KMS-11 (cell line): ENCODE data around the gene C9orf78.

Experiments used
- H2AFZ ChIP-seq: fragments of 200-600 bp; sonication (generic); 2 replicates; pipeline ENCODE4 v1.6.1; 2016; ENCODE audit warnings: antibody characterized with exemption, mixed run types, low read depth
- H3K27ac ChIP-seq: fragments of 200-600 bp; sonication (generic); 2 replicates; pipeline ENCODE4 v1.6.1; 2016; ENCODE audit warnings: mild to moderate bottlenecking, mixed run types
- H3K27me3 ChIP-seq: fragments of 200-600 bp; sonication (generic); 2 replicates; pipeline ENCODE4 v1.6.1; 2017; ENCODE audit warnings: mild to moderate bottlenecking, low read depth, mixed run types, moderate library complexity; ENCODE audit not compliant: insufficient read depth
- H3K36me3 ChIP-seq: fragments of 200-600 bp; sonication (generic); 2 replicates; pipeline ENCODE4 v1.6.1; 2017; ENCODE audit warnings: mild to moderate bottlenecking, mixed run types; ENCODE audit not compliant: insufficient read depth
- H3K4me1 ChIP-seq: fragments of 200-600 bp; sonication (generic); 2 replicates; pipeline ENCODE4 v1.6.1; 2016; ENCODE audit warnings: mild to moderate bottlenecking, low read depth, mixed run types; ENCODE audit not compliant: poor library complexity, severe bottlenecking
- H3K4me2 ChIP-seq: fragments of 200-600 bp; sonication (generic); 2 replicates; pipeline ENCODE4 v1.7.0; 2016; ENCODE audit warnings: mild to moderate bottlenecking, mixed run types
- H3K4me3 ChIP-seq: fragments of 200-600 bp; sonication (generic); IDR thresholded peaks from 2 replicates; pipeline ENCODE4 v1.6.1; 2017; ENCODE audit warnings: low read depth, low read length, mixed read lengths; ENCODE audit not compliant: insufficient read depth
- H3K79me2 ChIP-seq: fragments of 200-600 bp; sonication (generic); 2 replicates; pipeline ENCODE4 v1.6.1; 2016; ENCODE audit warnings: low read depth, mixed run types; ENCODE audit not compliant: insufficient read depth
- H3K9ac ChIP-seq: fragments of 200-600 bp; sonication (generic); 2 replicates; pipeline ENCODE4 v1.6.1; 2016; ENCODE audit warnings: mild to moderate bottlenecking, mixed run types
- H4K20me1 ChIP-seq: fragments of 200-600 bp; sonication (generic); 2 replicates; pipeline ENCODE4 v1.6.1; 2016; ENCODE audit warnings: mild to moderate bottlenecking, mixed run types; ENCODE audit not compliant: insufficient read depth
- TF ChIP-seq, protein P1 (sequence below): fragments of 200-600 bp; sonication (generic); conservative IDR thresholded peaks from 2 replicates; pipeline ENCODE4 v1.6.1; 2017; ENCODE audit warnings: low read depth, mild to moderate bottlenecking, antibody characterized with exemption, low read length, moderate library complexity, mixed read lengths

C9orf78 gene

DNA sequence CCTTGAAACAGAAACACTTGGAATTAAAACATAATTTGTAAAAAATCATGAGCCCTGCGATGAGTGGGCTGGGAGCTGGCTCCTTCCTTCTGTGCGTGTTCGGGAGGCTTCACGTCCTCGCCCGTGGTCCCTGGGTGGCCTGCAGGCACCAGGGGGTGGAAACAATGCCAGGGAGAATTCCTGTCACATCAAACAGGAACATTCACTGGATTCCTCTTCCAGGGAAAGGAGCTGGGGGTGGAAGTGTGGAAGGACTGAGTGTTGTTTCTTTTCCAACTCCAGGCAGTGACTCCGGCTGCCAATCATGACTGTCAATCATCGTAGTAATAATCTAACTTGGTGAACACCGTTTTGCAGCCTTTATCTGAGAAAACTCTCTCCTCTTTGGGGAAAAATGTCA, 21.4 kb downstream of the C9orf78 start:
- Histone ChIP-seq H3K9ac (no peak overlapping the region), H3K36me3 (0 out of 2 replicates have a peak, but pooled peaks cover 4% of the 10 kb centered on the region), H4K20me1 (no peaks in the 10 kb centered on the region), H3K27ac (no peak overlapping the region), H3K4me1 (no peaks in the 10 kb centered on the region), H3K27me3 (no peaks in the 10 kb centered on the region), H2AFZ (no peak overlapping the region), H3K4me2 (no peak overlapping the region), H3K79me2 (no peaks in the 10 kb centered on the region), H3K4me3 (no peak overlapping the region)
- TF ChIP-seq, protein P1, sequence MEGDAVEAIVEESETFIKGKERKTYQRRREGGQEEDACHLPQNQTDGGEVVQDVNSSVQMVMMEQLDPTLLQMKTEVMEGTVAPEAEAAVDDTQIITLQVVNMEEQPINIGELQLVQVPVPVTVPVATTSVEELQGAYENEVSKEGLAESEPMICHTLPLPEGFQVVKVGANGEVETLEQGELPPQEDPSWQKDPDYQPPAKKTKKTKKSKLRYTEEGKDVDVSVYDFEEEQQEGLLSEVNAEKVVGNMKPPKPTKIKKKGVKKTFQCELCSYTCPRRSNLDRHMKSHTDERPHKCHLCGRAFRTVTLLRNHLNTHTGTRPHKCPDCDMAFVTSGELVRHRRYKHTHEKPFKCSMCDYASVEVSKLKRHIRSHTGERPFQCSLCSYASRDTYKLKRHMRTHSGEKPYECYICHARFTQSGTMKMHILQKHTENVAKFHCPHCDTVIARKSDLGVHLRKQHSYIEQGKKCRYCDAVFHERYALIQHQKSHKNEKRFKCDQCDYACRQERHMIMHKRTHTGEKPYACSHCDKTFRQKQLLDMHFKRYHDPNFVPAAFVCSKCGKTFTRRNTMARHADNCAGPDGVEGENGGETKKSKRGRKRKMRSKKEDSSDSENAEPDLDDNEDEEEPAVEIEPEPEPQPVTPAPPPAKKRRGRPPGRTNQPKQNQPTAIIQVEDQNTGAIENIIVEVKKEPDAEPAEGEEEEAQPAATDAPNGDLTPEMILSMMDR = no peak

DNA sequence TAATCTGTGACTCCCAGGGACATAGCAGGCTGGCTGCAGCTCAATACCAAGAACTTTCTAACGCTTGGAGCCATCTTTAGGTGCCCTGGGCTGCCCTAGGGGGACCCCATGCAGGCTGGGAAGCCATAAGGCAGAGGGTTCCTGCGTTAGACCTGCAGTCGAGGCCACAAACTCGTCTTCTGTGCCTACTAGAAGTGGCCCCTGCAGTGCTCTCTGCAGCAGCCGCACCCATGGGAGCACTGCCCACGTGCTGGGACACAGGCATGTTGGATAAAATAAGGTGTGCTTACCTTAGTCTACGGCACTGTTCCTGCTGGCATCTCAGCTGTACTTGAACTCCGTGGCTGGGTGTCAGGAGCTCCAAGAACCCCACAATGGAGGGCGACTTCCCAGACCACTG, 22.7 kb downstream of the C9orf78 start:
- TF ChIP-seq, protein P1 = no peak
- H2AFZ ChIP-seq = no peak overlapping the region
- no peaks in the 10 kb centered on the region for H3K27me3 ChIP-seq
- no peak overlapping the region for H3K9ac ChIP-seq
- H3K27ac ChIP-seq = no peak overlapping the region
- H3K79me2 ChIP-seq = no peaks in the 10 kb centered on the region
- H4K20me1 ChIP-seq = no peaks in the 10 kb centered on the region
- 0 out of 2 replicates have a peak, but pooled peaks cover 4% of the 10 kb centered on the region for H3K36me3 ChIP-seq
- H3K4me3 ChIP-seq = no peak overlapping the region
- H3K4me2 ChIP-seq = no peak overlapping the region
- H3K4me1 ChIP-seq = no peaks in the 10 kb centered on the region

DNA sequence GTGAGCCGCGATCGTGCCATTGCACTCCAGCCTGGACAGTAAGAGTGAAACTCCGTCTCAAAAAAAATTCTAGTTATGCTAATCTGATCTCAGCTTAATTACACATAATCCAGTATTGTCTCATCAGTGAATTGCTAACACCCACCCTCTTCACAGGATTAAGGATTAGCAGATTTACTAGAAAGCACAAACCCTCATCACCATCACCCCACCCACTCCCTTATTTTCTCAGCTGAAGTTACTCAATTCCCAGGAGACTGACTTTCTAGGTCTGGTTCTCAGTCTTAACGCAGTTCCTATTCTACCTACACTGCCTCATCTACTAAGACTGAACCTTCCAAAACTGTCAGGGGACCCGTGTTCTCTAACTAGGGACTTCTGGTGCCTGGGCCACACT, 23.1 kb downstream of the C9orf78 start:
- Histone ChIP-seq H3K27ac (no peak overlapping the region), H3K36me3 (0 out of 2 replicates have a peak, but pooled peaks cover 2% of the 10 kb centered on the region), H4K20me1 (no peaks in the 10 kb centered on the region)

DNA sequence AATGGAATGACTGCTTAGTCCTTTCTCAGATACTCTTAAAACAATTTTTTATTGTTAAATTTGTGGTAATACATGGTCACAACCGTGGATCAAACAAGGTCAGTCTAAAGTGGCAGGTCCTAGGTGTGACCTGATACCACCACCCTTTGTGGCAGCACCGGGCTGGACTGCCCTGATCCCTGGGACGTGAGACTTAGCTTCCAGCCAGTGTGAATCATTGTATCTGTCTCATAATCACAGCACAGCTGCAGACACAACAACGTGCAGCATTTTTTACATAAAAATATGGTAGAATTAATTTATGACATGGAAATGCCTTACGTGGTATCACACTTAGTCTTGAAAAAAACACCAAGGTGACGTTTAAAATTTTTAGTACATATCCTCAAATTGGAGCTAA, 24.3 kb downstream of the C9orf78 start:
- Histone ChIP-seq H3K9ac (no peak overlapping the region), H3K27ac (no peak overlapping the region), H3K27me3 (no peaks in the 10 kb centered on the region), H3K36me3 (no peaks in the 10 kb centered on the region), H3K79me2 (no peaks in the 10 kb centered on the region), H3K4me2 (no peak overlapping the region), H3K4me3 (no peak overlapping the region), H2AFZ (no peak overlapping the region), H3K4me1 (no peaks in the 10 kb centered on the region), H4K20me1 (no peaks in the 10 kb centered on the region)
- TF ChIP-seq, protein P1 = no peak

More for the DNA sequence above, 23.1 kb downstream of the C9orf78 start:
- Histone ChIP-seq H3K4me3 (no peak overlapping the region), H3K4me1 (no peaks in the 10 kb centered on the region), H3K27me3 (no peaks in the 10 kb centered on the region), H3K4me2 (no peak overlapping the region), H3K79me2 (no peaks in the 10 kb centered on the region), H3K9ac (no peak overlapping the region), H2AFZ (no peak overlapping the region)
- TF ChIP-seq, protein P1 = no peak

DNA sequence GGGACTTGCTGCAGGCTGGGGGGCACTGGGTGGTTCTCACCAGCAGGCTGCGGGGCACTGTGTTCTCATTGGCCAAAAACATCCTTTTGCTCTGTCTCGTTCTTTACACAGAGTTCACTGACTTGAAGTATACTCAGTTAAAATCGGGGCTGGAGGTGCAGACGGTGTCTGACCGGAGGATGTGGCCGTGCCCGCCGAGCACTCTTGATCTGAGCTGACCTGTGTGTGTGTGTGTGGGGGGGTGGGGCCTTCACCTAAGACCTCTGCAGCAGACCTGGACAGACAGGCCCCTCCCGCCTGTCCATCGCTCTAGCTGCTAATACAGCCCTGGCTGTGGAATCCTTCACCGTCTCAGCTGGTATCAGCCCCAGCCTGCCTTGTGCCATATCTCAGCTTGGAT, 25.0 kb downstream of the C9orf78 start:
- TF ChIP-seq, protein P1 = no peak
- Histone ChIP-seq H3K9ac (no peak overlapping the region), H3K27ac (no peak overlapping the region), H3K4me3 (no peak overlapping the region), H4K20me1 (no peaks in the 10 kb centered on the region), H3K79me2 (no peaks in the 10 kb centered on the region), H3K4me1 (no peaks in the 10 kb centered on the region), H3K4me2 (no peak overlapping the region), H3K36me3 (no peaks in the 10 kb centered on the region), H3K27me3 (no peaks in the 10 kb centered on the region), H2AFZ (no peak overlapping the region)
